Lung (tissue), 12 donors: ENCODE results near the gene STARD8. TPM values are rescaled to one million over a fixed set of nuclear protein-coding genes. Genes with fewer than 3 reads are reported as not detected.

Experiments
- ATAC-seq: fragments of 200-7000 bp; cut with Tn5 transposase; one replicate; pipeline ENCODE4 v1.9.1; 2020; ENCODE audit warnings: moderate number of reproducible peaks; ENCODE audit not compliant: insufficient read depth, low FRiP score
- DNase-seq, 3 donors: peaks; one replicate each; pipeline ENCODE4 v3.0.0-alpha.2; 2013 to 2017
- H3K27ac ChIP-seq, 2 donors: one replicate each; pipeline ENCODE4 v1.5.1; 2013; ENCODE audit warnings: mild to moderate bottlenecking in 2 of 2, moderate library complexity in 2 of 2, control low read depth in 1 of 2, inconsistent platforms in 1 of 2, low read depth in 1 of 2, low read length in 1 of 2
- H3K27me3 ChIP-seq, 3 donors: one replicate each; pipeline ENCODE4 v1.5.1; 2013; ENCODE audit warnings: low read length in 2 of 3; ENCODE audit not compliant: control insufficient read depth in 3 of 3, insufficient read depth in 3 of 3
- H3K36me3 ChIP-seq, 4 donors: one replicate each; pipeline ENCODE4 v1.5.1; 2013; ENCODE audit warnings: low read length in 4 of 4, mild to moderate bottlenecking in 1 of 4, moderate library complexity in 1 of 4; ENCODE audit not compliant: control insufficient read depth in 4 of 4, insufficient read depth in 4 of 4
- H3K4me1 ChIP-seq, 5 donors: one replicate each; pipeline ENCODE4 v1.5.1; 2013; ENCODE audit warnings: low read length in 5 of 5, mild to moderate bottlenecking in 2 of 5, moderate library complexity in 1 of 5; ENCODE audit not compliant: control insufficient read depth in 5 of 5, insufficient read depth in 5 of 5
- H3K4me3 ChIP-seq: one replicate; pipeline ENCODE4 v1.5.1; 2013; ENCODE audit warnings: mild to moderate bottlenecking, control low read depth, moderate library complexity
- H3K9ac ChIP-seq, 2 donors: one replicate each; pipeline ENCODE4 v1.5.1; 2013; ENCODE audit warnings: low read length in 2 of 2, control low read depth in 1 of 2; ENCODE audit not compliant: insufficient read depth in 1 of 2
- H3K9me3 ChIP-seq, 4 donors: one replicate each; pipeline ENCODE4 v1.5.1; 2013; ENCODE audit warnings: low read length in 3 of 4, mild to moderate bottlenecking in 1 of 4, moderate library complexity in 1 of 4; ENCODE audit not compliant: control insufficient read depth in 4 of 4, insufficient read depth in 3 of 4
- CTCF ChIP-seq: IDR thresholded peaks from 2 replicates; pipeline ENCODE4 v1.5.1; 2012; ENCODE audit warnings: mild to moderate bottlenecking; ENCODE audit errors: control extremely low read depth, extremely low read depth
- WGBS, 2 donors: extraction: QIAGEN DNeasy Blood & Tissue Kit; methylation state at CpG; one replicate each; pipeline ENCODE4 v1.1.7; 2013; 5-methylcytosine and 5-hydroxymethylcytosine counted together
- polyA plus RNA-seq, 2 donors: library from polyadenylated mRNA; stranded (reverse); fragments of 200-250 nt; gene quantifications; one replicate each; pipeline ENCODE4 v1.2.1, GENCODE V29; 2013
- total RNA-seq, 2 donors: library from RNA; depleted of rRNA in 1 of 2; stranded (reverse); fragments of >200 nt in 1 of 2; gene quantifications; one replicate each; pipeline ENCODE4 v1.2.1, GENCODE V29; 2014 to 2021
- donor health status: control.
- donor health status: control.
- donor health status: Bipolar disorder and iron deficiency.
- donor health status: healthy.
- donor health status: DM: yes; HTN: yes; CAD: no.

Gene STARD8
- total and polyA plus RNA-seq, 4 donors: 5.7 to 20.2 (median 18.5) TPM

- Histone ChIP-seq H3K27me3 (peaks cover 0 to 7% (median 2%) of the 10 kb centered on the region in 3 donors), H3K4me1 (peaks cover 0 to 12% (median 0%) of the 10 kb centered on the region in 5 donors), H3K9me3 (peaks cover 0 to 5% (median 0%) of the 10 kb centered on the region in 4 donors), H3K27ac (peak overlapping the region; percentile 23 to 37), H3K4me3 (no peak overlapping the region), H3K36me3 (no peaks in the 10 kb centered on the region), H3K9ac (no peak overlapping the region)
- ATAC-seq (no peak), DNase-seq (no peak)
- WGBS, 2 donors: 54 to 58% methylated on average over 6 of the region's 6 CpGs
- no peak for TF ChIP-seq CTCF
Observed at GRCh38 chrX:68697036-68697435, 49.6 kb downstream of the STARD8 start.

GRCh38 chrX:68697465-68698125, 50.1 kb downstream of the STARD8 start:
- 19 to 55% methylated on average over 4 to 6 of the region's 6 CpGs for WGBS, 2 donors
- no peak for TF ChIP-seq CTCF
- ATAC-seq (no peak), DNase-seq (no peak)
- Histone ChIP-seq H3K36me3 (no peaks in the 10 kb centered on the region), H3K27ac (peak overlapping the region; percentile 49 to 61), H3K27me3 (peaks cover 0 to 7% (median 2%) of the 10 kb centered on the region in 3 donors), H3K4me3 (no peak overlapping the region), H3K9me3 (peaks cover 0 to 5% (median 0%) of the 10 kb centered on the region in 4 donors), H3K4me1 (peaks cover 0 to 13% (median 0%) of the 10 kb centered on the region in 5 donors), H3K9ac (no peak overlapping the region)

GRCh38 chrX:68698942-68699341, 51.5 kb downstream of the STARD8 start:
- no peaks in the 10 kb centered on the region for H3K9me3 ChIP-seq
- peaks cover 0 to 19% (median 0%) of the 10 kb centered on the region in 5 donors for H3K4me1 ChIP-seq
- H3K9ac ChIP-seq: no peak overlapping the region
- H3K27me3 ChIP-seq: peaks cover 0 to 7% (median 2%) of the 10 kb centered on the region in 3 donors
- ATAC-seq (no peak), DNase-seq (no peak)
- TF ChIP-seq CTCF: no peak
- no peak overlapping the region for H3K4me3 ChIP-seq
- WGBS, 2 donors: 74 to 76% methylated on average over 2 of the region's 2 CpGs
- no peaks in the 10 kb centered on the region for H3K36me3 ChIP-seq
- peak overlapping the region; percentile 25 to 48 for H3K27ac ChIP-seq
